Vagina (tissue), 2 donors: Measurements from ENCODE around the gene HSF2BP.

Experiments
- POLR2A ChIP-seq, 2 donors: fragments of 450-650 bp; IDR thresholded peaks; one replicate each; pipeline ENCODE4 v1.6.1; 2017; ENCODE audit warnings: antibody characterized with exemption in 2 of 2, mild to moderate bottlenecking in 2 of 2, moderate library complexity in 2 of 2
- TF ChIP-seq, protein P1 (sequence below), 3 experiments: fragments of 450-650 bp in 2 of 3; fragments of 200-600 bp in 1 of 3; sonication (generic) in 1 of 3; IDR thresholded peaks; one replicate each; pipeline ENCODE4 v1.5.1; 2017 to 2019; ENCODE audit warnings: antibody characterized with exemption in 3 of 3, mild to moderate bottlenecking in 2 of 3, moderate library complexity in 2 of 3

DNA sequence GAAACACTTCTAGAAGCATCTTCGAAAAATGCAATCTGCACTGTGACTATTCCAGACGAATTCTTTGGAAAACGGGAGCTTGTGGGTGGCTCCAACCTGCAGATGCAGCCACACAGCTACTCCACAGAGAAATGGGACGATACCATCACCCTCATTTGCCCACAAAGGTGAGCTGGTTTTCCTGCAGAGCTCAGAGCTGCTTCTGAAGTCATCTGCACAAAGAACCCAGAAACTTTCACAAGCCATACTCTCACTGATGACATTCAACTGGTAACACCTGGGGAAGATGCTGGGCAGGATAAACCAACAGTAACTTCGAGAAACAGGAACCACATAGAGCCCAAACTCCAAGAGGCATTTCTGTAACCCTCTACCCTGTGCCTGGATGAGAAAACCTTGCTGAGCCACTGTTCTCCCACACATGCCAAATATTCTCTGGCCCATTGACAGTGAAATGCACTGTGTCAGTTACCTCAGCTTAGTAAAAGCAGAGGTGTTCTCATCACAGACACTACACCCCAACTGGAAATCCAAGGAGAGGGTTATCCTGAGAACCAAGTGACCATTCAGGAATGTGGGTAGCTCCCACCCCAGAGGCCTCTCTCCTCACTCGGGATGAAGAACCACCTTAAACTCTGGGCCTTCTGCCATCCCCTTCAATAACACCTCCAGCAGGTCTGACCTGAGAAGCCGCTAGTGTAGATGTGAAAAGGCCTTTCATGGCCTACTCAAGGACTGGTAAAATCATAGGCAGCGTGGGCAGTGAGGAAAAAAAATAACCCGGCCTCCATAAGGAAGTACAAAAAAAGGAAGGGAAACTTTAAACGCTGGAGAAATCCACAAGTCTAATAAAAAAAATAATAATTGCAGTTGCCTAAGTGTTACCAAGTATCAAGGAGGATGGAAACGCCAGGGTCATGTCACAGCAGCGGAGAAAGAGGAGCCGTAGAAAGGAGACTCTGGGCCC, 56.7 kb downstream of the HSF2BP start:
- TF ChIP-seq, protein P1, sequence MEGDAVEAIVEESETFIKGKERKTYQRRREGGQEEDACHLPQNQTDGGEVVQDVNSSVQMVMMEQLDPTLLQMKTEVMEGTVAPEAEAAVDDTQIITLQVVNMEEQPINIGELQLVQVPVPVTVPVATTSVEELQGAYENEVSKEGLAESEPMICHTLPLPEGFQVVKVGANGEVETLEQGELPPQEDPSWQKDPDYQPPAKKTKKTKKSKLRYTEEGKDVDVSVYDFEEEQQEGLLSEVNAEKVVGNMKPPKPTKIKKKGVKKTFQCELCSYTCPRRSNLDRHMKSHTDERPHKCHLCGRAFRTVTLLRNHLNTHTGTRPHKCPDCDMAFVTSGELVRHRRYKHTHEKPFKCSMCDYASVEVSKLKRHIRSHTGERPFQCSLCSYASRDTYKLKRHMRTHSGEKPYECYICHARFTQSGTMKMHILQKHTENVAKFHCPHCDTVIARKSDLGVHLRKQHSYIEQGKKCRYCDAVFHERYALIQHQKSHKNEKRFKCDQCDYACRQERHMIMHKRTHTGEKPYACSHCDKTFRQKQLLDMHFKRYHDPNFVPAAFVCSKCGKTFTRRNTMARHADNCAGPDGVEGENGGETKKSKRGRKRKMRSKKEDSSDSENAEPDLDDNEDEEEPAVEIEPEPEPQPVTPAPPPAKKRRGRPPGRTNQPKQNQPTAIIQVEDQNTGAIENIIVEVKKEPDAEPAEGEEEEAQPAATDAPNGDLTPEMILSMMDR (IDR thresholded peaks at IDR 0.05), result no peak
- no peak for TF ChIP-seq POLR2A (IDR thresholded peaks at IDR 0.05)
